Left renal pelvis (tissue), 4 donors: ENCODE results near the gene TMEM116. TPM values are rescaled to one million over a fixed set of nuclear protein-coding genes. Genes with fewer than 3 reads are reported as not detected.
A peak's percentile ranks its signal among the peaks of the same experiment; 100 is the strongest.
"Not testable (repeated sequence)": the region's sequence is repeated elsewhere in the genome, so short reads cannot be mapped to it uniquely, and the experiment has no call there.

Experiments
- DNase-seq, 4 donors: peaks; one replicate each; pipeline ENCODE4 v3.0.0-alpha.2; 2013; ENCODE audit warnings: low read depth in 4 of 4, low spot score in 3 of 4
- polyA plus RNA-seq, 4 donors: library from polyadenylated mRNA; unstranded; fragments of 120-200 nt; gene quantifications; one replicate each; pipeline ENCODE4 v1.2.1, GENCODE V29; 2013; ENCODE audit not compliant: insufficient read length in 4 of 4

The TMEM116 gene
- polyA plus RNA-seq, 4 donors, result 11.2 to 34.8 (median 34.1) TPM

GRCh38 chr12:112010415-112011344, 2.3 kb downstream of the TMEM116 start:
- DNase-seq, result no peak

GRCh38 chr12:112009596-112009995, 3.4 kb downstream of the TMEM116 start:
- DNase-seq, result not testable (repeated sequence)

GRCh38 chr12:112008918-112009317, 4.0 kb downstream of the TMEM116 start:
- no peak for DNase-seq

GRCh38 chr12:112007945-112008344, 5.0 kb downstream of the TMEM116 start:
- DNase-seq, result no peak

GRCh38 chr12:112005419-112006395, 7.3 kb downstream of the TMEM116 start:
- DNase-seq, result peak in 1 of 4 donors; percentile 14

GRCh38 chr12:112004041-112004440, 8.9 kb downstream of the TMEM116 start:
- no peak for DNase-seq

GRCh38 chr12:112001576-112001975, 11.4 kb downstream of the TMEM116 start:
- DNase-seq, result no peak

- no peak for DNase-seq
Measured at GRCh38 chr12:112000820-112001219, 12.1 kb downstream of the TMEM116 start.

GRCh38 chr12:111999129-111999528, 13.8 kb downstream of the TMEM116 start:
- DNase-seq, result not testable (repeated sequence)

GRCh38 chr12:111998015-111998414, 14.9 kb downstream of the TMEM116 start:
- DNase-seq, result no peak

- no peak for DNase-seq
Measured at GRCh38 chr12:111997300-111997699, 15.7 kb downstream of the TMEM116 start.

- DNase-seq, result no peak
Measured at GRCh38 chr12:111995782-111996480, 17.0 kb downstream of the TMEM116 start.

- not testable (repeated sequence) for DNase-seq
Measured at GRCh38 chr12:111994211-111995111, 18.5 kb downstream of the TMEM116 start.

- DNase-seq, result no peak
Measured at GRCh38 chr12:111993292-111994150, 19.4 kb downstream of the TMEM116 start.

GRCh38 chr12:111992464-111992863, 20.5 kb downstream of the TMEM116 start:
- no peak for DNase-seq

- DNase-seq, result no peak
Measured at GRCh38 chr12:111991946-111992345, 21.0 kb downstream of the TMEM116 start.

GRCh38 chr12:111991535-111991934, 21.4 kb downstream of the TMEM116 start:
- no peak for DNase-seq

GRCh38 chr12:111984820-111985219, 28.1 kb downstream of the TMEM116 start:
- no peak for DNase-seq

GRCh38 chr12:111981987-111982386, 31.0 kb downstream of the TMEM116 start:
- no peak for DNase-seq
